SK-N-SH (cell line): Measurements from ENCODE around the gene TEAD1. TPM values are rescaled to one million over a fixed set of nuclear protein-coding genes. Genes with fewer than 3 reads are reported as not detected.

Source experiments
- CTCF ChIA-PET: fragments of 300-600, 350-600 bp; formaldehyde crosslinking; extraction: SDS; loops from one replicate; lab custom pipeline; 2021; lab: Yijun Ruan, JAX
- POLR2A ChIA-PET: fragments of 350-600 bp; sonication (Branson Sonifier 250); formaldehyde crosslinking; extraction: SDS; loops from one replicate; lab custom pipeline; 2020; ENCODE audit warnings: antibody characterized with exemption, inconsistent platforms; lab: Yijun Ruan, JAX
- DNase-seq: peaks from one replicate; pipeline ENCODE4 v3.0.0; 2012
- H2AFZ ChIP-seq: fragments of 200-600 bp; sonication (generic); 2 replicates; pipeline ENCODE4 v1.8.1; 2016; ENCODE audit warnings: antibody characterized with exemption, mild to moderate bottlenecking, low read depth
- H3F3A ChIP-seq: fragments of 200-600 bp; sonication (generic); replicated peaks from 2 replicates; pipeline ENCODE3; 2016; ENCODE audit warnings: antibody characterized with exemption, mild to moderate bottlenecking; ENCODE audit not compliant: insufficient read depth
- H3K27ac ChIP-seq, 2 experiments: fragments of 200-500 bp in 1 of 2; fragments of 200-600 bp in 1 of 2; sonication (Bioruptor generic) in 1 of 2; sonication (generic), shearing (Covaris generic) in 1 of 2; 2 replicates each; pipeline versions ENCODE4 v1.5.1 to v1.6.1; 2014 to 2016; ENCODE audit warnings: low read depth in 2 of 2, inconsistent platforms in 1 of 2, low read length in 1 of 2, mild to moderate bottlenecking in 1 of 2, mixed read lengths in 1 of 2
- H3K27me3 ChIP-seq: fragments of 200-600 bp; sonication (generic), shearing (Covaris generic); 2 replicates; pipeline ENCODE4 v1.6.1; 2016; ENCODE audit warnings: mixed run types; ENCODE audit not compliant: insufficient read depth
- H3K36me3 ChIP-seq, 2 experiments: fragments of 200-500 bp in 1 of 2; fragments of 200-600 bp in 1 of 2; sonication (Bioruptor generic) in 1 of 2; sonication (generic) in 1 of 2; replicated peaks in 1 of 2; 2 replicates each; pipeline versions ENCODE3 to v1.5.1; 2014 to 2016; ENCODE audit warnings: low read length in 1 of 2, mild to moderate bottlenecking in 1 of 2; ENCODE audit not compliant: insufficient read depth in 2 of 2, control insufficient read depth in 1 of 2
- H3K4me1 ChIP-seq, 2 experiments: fragments of 200-500 bp in 1 of 2; fragments of 200-600 bp in 1 of 2; sonication (Bioruptor generic) in 1 of 2; sonication (generic), shearing (Covaris generic) in 1 of 2; 2 replicates each; pipeline versions ENCODE4 v1.5.1 to v1.6.1; 2014 to 2016; ENCODE audit warnings: low read depth in 1 of 2, low read length in 1 of 2, mixed run types in 1 of 2; ENCODE audit not compliant: insufficient read depth in 2 of 2, control insufficient read depth in 1 of 2
- H3K4me2 ChIP-seq: fragments of 200-600 bp; sonication (generic), shearing (Covaris generic); 2 replicates; pipeline ENCODE4 v1.6.1; 2017; ENCODE audit warnings: mixed run types
- H3K4me3 ChIP-seq, 2 experiments: fragments of 200-500 bp in 1 of 2; fragments of 200-600 bp in 1 of 2; sonication (Bioruptor generic) in 1 of 2; sonication (generic), shearing (Covaris generic) in 1 of 2; 2 replicates each; pipeline versions ENCODE4 v1.5.1 to v1.8.1; 2014 to 2016; ENCODE audit warnings: low read depth in 2 of 2, inconsistent platforms in 1 of 2, low read length in 1 of 2, mild to moderate bottlenecking in 1 of 2, mixed read lengths in 1 of 2, moderate library complexity in 1 of 2
- H3K79me2 ChIP-seq: fragments of 200-600 bp; sonication (generic); 2 replicates; pipeline ENCODE4 v1.8.1; 2017; ENCODE audit warnings: mild to moderate bottlenecking; ENCODE audit not compliant: insufficient read depth
- H3K9ac ChIP-seq: fragments of 200-600 bp; sonication (generic); 2 replicates; pipeline ENCODE4 v1.6.1; 2017; ENCODE audit warnings: mixed run types
- H3K9me2 ChIP-seq: fragments of 200-600 bp; sonication (generic); 2 replicates; pipeline ENCODE4 v1.6.1; 2017; ENCODE audit warnings: mixed run types
- H3K9me3 ChIP-seq: fragments of 200-600 bp; sonication (generic); 2 replicates; pipeline ENCODE4 v1.6.1; 2017; ENCODE audit warnings: mixed run types, mild to moderate bottlenecking, moderate library complexity
- H4K20me1 ChIP-seq: fragments of 200-600 bp; sonication (generic); 2 replicates; pipeline ENCODE4 v1.6.1; 2017; ENCODE audit warnings: mild to moderate bottlenecking, mixed run types; ENCODE audit not compliant: insufficient read depth
- ELF1 ChIP-seq: IDR thresholded peaks from 2 replicates; pipeline ENCODE4 v1.4.0; 2012
- EP300 ChIP-seq, 2 experiments: IDR thresholded peaks; 2 replicates each; pipeline versions ENCODE4 v1.4.0 to v1.6.1; 2012; ENCODE audit warnings: borderline replicate concordance in 1 of 2, low read depth in 1 of 2, low read length in 1 of 2
- EZH2phosphoT487 ChIP-seq: fragments of 200-600 bp; sonication (generic); IDR thresholded peaks from 2 replicates; pipeline ENCODE4 v1.6.1; 2017; ENCODE audit warnings: low read depth, mixed run types, mild to moderate bottlenecking, antibody characterized with exemption, moderate library complexity, borderline replicate concordance
- FOSL2 ChIP-seq: IDR thresholded peaks from 2 replicates; pipeline ENCODE4 v1.4.0; 2012; ENCODE audit warnings: low read depth, mild to moderate bottlenecking, moderate library complexity, borderline replicate concordance
- JUND ChIP-seq: IDR thresholded peaks from 2 replicates; pipeline ENCODE4 v1.4.0; 2012
- MXI1 ChIP-seq: IDR thresholded peaks from 2 replicates; pipeline ENCODE4 v1.6.1; 2012; ENCODE audit warnings: mild to moderate bottlenecking, low read depth, low read length, improper control_type of control experiment
- NFIC ChIP-seq: IDR thresholded peaks from 2 replicates; pipeline ENCODE4 v1.4.0; 2012; ENCODE audit warnings: borderline replicate concordance
- RAD21 ChIP-seq: IDR thresholded peaks from 2 replicates; pipeline ENCODE4 v1.6.1; 2012; ENCODE audit warnings: mild to moderate bottlenecking, low read length
- RXRA ChIP-seq: IDR thresholded peaks from 2 replicates; pipeline ENCODE4 v1.4.0; 2012; ENCODE audit warnings: low read depth, mild to moderate bottlenecking, borderline replicate concordance
- SIN3A ChIP-seq: IDR thresholded peaks from 2 replicates; pipeline ENCODE4 v1.6.1; 2012; ENCODE audit warnings: low read depth, mild to moderate bottlenecking, low read length, moderate library complexity, borderline replicate concordance
- TAF1 ChIP-seq: IDR thresholded peaks from 2 replicates; pipeline ENCODE4 v1.6.1; 2012; ENCODE audit warnings: low read depth, mild to moderate bottlenecking, low read length, moderate library complexity, borderline replicate concordance
- TCF12 ChIP-seq: IDR thresholded peaks from 2 replicates; pipeline ENCODE4 v1.4.0; 2012
- TEAD4 ChIP-seq: IDR thresholded peaks from 2 replicates; pipeline ENCODE4 v1.4.0; 2012; ENCODE audit warnings: mild to moderate bottlenecking, borderline replicate concordance; ENCODE audit not compliant: insufficient read depth
- WGBS: methylation state at CpG from one replicate; pipeline ENCODE4 v1.1.6; 2017; ENCODE audit warnings: low lambda C conversion rate; 5-methylcytosine and 5-hydroxymethylcytosine counted together
- polyA plus RNA-seq, 3 experiments: library from polyadenylated mRNA; depleted of rRNA; stranded (reverse); fragments of >200 nt; gene quantifications; 2 replicates each; pipeline ENCODE4 v1.2.3, GENCODE V29; 2012
- TF ChIP-seq, protein P1 (sequence below): IDR thresholded peaks from 2 replicates; pipeline ENCODE4; 2012
- TF ChIP-seq, protein P2 (sequence below): fragments of 200-600 bp; sonication (generic); IDR thresholded peaks from 2 replicates; pipeline ENCODE4 v1.6.1; 2017; ENCODE audit warnings: antibody characterized with exemption, mild to moderate bottlenecking, moderate library complexity
- TF ChIP-seq, protein P3 (sequence below): IDR thresholded peaks from 2 replicates; pipeline ENCODE4 v1.6.1; 2012; ENCODE audit warnings: mild to moderate bottlenecking, low read depth, low read length, moderate library complexity
- TF ChIP-seq, protein P4 (sequence below): fragments of 150-350 bp; IDR thresholded peaks from 2 replicates; pipeline ENCODE4 v1.6.1; 2016; ENCODE audit warnings: mild to moderate bottlenecking, low read depth, low read length

TEAD1 gene
- polyA plus RNA-seq, 1 of the 3 experiments (the other 2 are of a cell fraction) = 31.2 TPM

DNA sequence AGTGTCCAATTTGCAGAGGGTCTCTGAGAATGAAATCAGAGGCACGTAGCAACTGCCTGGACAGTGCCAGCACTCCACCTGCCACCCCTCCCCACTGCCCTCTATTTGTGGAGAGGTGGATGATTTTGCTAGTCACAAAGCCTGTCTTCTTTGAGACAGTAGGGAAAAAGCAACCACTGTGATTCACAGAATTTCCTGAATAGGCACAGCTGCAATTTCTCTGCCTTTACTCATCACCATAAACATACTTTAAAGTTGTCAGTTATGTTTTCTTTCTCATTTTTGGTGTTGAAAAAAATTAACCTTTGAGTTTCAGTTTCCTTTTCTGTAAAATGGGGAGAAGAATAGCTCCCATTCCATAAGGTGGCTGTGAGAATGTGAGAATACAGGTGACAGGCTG, 134.3 kb downstream of the TEAD1 start:
- CTCF ChIA-PET = interaction anchor here (1.0 to 2.0 kb wide), 3 partner anchors 80 to 520 kb away, joined by 3 to 6 read pairs (median 5); no protein-coding TSS in a partner anchor
- Histone ChIP-seq H3K79me2 (peaks cover 100% of the 10 kb centered on the region), H3K9me3 (no peaks in the 10 kb centered on the region), H3K36me3 (peaks cover 0 to 3% of the 10 kb centered on the region in 2 experiments), H3K9me2 (no peaks in the 10 kb centered on the region), H3F3A (peaks cover 14% of the 10 kb centered on the region), H3K27ac (peak overlapping the region; percentile 56 to 62), H3K4me1 (peaks cover 35 to 83% of the 10 kb centered on the region in 2 experiments), H4K20me1 (peaks cover 70% of the 10 kb centered on the region), H3K27me3 (no peaks in the 10 kb centered on the region), H3K4me3 (no peak overlapping the region), H2AFZ (no peak overlapping the region), H3K9ac (no peak overlapping the region), H3K4me2 (peak overlapping the region; percentile 65)
- WGBS = 79% methylated on average over 1 of the region's 1 CpG
- no peak for DNase-seq
- peak; percentile 36; the same call in 1 of the 2 replicates for TF ChIP-seq TEAD4
- TF ChIP-seq FOSL2 = peak; percentile 62; the same call in 1 of the 2 replicates
- TF ChIP-seq, protein P1, sequence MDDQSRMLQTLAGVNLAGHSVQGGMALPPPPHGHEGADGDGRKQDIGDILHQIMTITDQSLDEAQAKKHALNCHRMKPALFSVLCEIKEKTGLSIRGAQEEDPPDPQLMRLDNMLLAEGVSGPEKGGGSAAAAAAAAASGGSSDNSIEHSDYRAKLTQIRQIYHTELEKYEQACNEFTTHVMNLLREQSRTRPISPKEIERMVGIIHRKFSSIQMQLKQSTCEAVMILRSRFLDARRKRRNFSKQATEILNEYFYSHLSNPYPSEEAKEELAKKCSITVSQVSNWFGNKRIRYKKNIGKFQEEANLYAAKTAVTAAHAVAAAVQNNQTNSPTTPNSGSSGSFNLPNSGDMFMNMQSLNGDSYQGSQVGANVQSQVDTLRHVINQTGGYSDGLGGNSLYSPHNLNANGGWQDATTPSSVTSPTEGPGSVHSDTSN = peak; percentile 82
- TF ChIP-seq ELF1 = 0 out of 2 replicates have a peak, but pooled peaks have one; percentile 13
- 0 out of 2 replicates have a peak, but pooled peaks have one; percentile 20 for TF ChIP-seq NFIC
- TF ChIP-seq, protein P2, sequence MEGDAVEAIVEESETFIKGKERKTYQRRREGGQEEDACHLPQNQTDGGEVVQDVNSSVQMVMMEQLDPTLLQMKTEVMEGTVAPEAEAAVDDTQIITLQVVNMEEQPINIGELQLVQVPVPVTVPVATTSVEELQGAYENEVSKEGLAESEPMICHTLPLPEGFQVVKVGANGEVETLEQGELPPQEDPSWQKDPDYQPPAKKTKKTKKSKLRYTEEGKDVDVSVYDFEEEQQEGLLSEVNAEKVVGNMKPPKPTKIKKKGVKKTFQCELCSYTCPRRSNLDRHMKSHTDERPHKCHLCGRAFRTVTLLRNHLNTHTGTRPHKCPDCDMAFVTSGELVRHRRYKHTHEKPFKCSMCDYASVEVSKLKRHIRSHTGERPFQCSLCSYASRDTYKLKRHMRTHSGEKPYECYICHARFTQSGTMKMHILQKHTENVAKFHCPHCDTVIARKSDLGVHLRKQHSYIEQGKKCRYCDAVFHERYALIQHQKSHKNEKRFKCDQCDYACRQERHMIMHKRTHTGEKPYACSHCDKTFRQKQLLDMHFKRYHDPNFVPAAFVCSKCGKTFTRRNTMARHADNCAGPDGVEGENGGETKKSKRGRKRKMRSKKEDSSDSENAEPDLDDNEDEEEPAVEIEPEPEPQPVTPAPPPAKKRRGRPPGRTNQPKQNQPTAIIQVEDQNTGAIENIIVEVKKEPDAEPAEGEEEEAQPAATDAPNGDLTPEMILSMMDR = peak; percentile 16; the same call in 1 of the 2 replicates
- TF ChIP-seq MXI1 = no peak
- TF ChIP-seq, protein P3, sequence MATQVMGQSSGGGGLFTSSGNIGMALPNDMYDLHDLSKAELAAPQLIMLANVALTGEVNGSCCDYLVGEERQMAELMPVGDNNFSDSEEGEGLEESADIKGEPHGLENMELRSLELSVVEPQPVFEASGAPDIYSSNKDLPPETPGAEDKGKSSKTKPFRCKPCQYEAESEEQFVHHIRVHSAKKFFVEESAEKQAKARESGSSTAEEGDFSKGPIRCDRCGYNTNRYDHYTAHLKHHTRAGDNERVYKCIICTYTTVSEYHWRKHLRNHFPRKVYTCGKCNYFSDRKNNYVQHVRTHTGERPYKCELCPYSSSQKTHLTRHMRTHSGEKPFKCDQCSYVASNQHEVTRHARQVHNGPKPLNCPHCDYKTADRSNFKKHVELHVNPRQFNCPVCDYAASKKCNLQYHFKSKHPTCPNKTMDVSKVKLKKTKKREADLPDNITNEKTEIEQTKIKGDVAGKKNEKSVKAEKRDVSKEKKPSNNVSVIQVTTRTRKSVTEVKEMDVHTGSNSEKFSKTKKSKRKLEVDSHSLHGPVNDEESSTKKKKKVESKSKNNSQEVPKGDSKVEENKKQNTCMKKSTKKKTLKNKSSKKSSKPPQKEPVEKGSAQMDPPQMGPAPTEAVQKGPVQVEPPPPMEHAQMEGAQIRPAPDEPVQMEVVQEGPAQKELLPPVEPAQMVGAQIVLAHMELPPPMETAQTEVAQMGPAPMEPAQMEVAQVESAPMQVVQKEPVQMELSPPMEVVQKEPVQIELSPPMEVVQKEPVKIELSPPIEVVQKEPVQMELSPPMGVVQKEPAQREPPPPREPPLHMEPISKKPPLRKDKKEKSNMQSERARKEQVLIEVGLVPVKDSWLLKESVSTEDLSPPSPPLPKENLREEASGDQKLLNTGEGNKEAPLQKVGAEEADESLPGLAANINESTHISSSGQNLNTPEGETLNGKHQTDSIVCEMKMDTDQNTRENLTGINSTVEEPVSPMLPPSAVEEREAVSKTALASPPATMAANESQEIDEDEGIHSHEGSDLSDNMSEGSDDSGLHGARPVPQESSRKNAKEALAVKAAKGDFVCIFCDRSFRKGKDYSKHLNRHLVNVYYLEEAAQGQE = no peak
- TF ChIP-seq TCF12 = peak; percentile 79
- no peak for TF ChIP-seq EZH2phosphoT487
- TF ChIP-seq RXRA = 0 out of 2 replicates have a peak, but pooled peaks have one; percentile 14
- TF ChIP-seq, protein P4, sequence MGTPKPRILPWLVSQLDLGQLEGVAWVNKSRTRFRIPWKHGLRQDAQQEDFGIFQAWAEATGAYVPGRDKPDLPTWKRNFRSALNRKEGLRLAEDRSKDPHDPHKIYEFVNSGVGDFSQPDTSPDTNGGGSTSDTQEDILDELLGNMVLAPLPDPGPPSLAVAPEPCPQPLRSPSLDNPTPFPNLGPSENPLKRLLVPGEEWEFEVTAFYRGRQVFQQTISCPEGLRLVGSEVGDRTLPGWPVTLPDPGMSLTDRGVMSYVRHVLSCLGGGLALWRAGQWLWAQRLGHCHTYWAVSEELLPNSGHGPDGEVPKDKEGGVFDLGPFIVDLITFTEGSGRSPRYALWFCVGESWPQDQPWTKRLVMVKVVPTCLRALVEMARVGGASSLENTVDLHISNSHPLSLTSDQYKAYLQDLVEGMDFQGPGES = no peak
- no peak for TF ChIP-seq TAF1
- peak in 1 of 2 experiments; percentile 59; a peak in 1 of 4 replicates for TF ChIP-seq EP300 (IDR thresholded peaks at IDR 0.05; ENCODE audit: borderline replicate concordance in 1 of 2, low read depth in 1 of 2, low read length in 1 of 2)
- no peak for TF ChIP-seq RAD21
- TF ChIP-seq SIN3A = no peak
- peak; percentile 54; the same call in 1 of the 2 replicates for TF ChIP-seq JUND
- POLR2A ChIA-PET = no interaction called here
